NB4 (cell line): ENCODE measurements around the gene CLEC16A.

Source experiments
- MYC ChIP-seq: IDR thresholded peaks from 2 replicates; pipeline ENCODE4 v1.6.1; 2011; ENCODE audit warnings: low read depth, low read length
- POLR2A ChIP-seq: IDR thresholded peaks from 2 replicates; pipeline ENCODE4 v1.6.1; 2011; ENCODE audit warnings: mild to moderate bottlenecking; ENCODE audit not compliant: insufficient read length; ENCODE audit errors: extremely low read depth
- TF ChIP-seq, protein P1 (sequence below): IDR thresholded peaks from one replicate; pipeline ENCODE4 v1.5.1; 2012; ENCODE audit warnings: low read depth, low read length

DNA sequence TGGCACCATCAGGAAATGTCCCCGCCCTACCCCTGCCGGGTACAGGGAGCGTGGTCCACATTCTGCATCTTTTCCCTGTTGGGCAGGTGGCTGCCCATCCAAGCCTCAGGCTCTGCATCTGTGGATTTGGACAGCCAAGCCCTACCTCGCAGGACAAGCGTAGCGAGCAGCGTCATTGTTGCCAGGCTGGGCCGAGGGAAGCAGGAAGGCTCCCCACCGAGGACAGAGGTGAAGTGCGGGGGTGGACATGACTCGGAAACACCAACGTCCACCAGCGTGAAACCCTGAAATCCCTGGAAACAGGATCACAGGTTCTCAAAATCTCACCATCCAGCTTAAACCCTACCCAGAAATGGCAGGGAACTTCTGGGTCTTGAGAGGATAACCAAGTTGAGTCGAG, 238.0 kb downstream of the CLEC16A start:
- no peak for TF ChIP-seq POLR2A
- TF ChIP-seq, protein P1, sequence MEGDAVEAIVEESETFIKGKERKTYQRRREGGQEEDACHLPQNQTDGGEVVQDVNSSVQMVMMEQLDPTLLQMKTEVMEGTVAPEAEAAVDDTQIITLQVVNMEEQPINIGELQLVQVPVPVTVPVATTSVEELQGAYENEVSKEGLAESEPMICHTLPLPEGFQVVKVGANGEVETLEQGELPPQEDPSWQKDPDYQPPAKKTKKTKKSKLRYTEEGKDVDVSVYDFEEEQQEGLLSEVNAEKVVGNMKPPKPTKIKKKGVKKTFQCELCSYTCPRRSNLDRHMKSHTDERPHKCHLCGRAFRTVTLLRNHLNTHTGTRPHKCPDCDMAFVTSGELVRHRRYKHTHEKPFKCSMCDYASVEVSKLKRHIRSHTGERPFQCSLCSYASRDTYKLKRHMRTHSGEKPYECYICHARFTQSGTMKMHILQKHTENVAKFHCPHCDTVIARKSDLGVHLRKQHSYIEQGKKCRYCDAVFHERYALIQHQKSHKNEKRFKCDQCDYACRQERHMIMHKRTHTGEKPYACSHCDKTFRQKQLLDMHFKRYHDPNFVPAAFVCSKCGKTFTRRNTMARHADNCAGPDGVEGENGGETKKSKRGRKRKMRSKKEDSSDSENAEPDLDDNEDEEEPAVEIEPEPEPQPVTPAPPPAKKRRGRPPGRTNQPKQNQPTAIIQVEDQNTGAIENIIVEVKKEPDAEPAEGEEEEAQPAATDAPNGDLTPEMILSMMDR, result no peak
- no peak for TF ChIP-seq MYC
